Stimulated activated naive CD8-positive, alpha-beta T cell treated with anti-CD3 and anti-CD28 coated beads, Interleukin-15, Interleukin-2, amounts not matched to agents 100 U/mL and 50 U/mL, for 24 hours (primary cell): ENCODE measurements around the gene PTPRC.

Source experiments
- ATAC-seq: fragments of 150-1000 bp; cut with Tn5 transposase; one replicate; pipeline ENCODE4 v1.10.0; 2021
- DNase-seq: peaks from one replicate; pipeline ENCODE4 v3.0.0; 2021

The PTPRC gene

GRCh38 chr1:198676253-198676652 is 37.4 kb downstream of the PTPRC start:
- peak; percentile 58 for ATAC-seq

GRCh38 chr1:198677027-198677426 is 38.2 kb downstream of the PTPRC start:
- ATAC-seq (no peak), DNase-seq (no peak)

More at GRCh38 chr1:198676253-198676652, 37.4 kb downstream of the PTPRC start:
- no peak for DNase-seq

DNA sequence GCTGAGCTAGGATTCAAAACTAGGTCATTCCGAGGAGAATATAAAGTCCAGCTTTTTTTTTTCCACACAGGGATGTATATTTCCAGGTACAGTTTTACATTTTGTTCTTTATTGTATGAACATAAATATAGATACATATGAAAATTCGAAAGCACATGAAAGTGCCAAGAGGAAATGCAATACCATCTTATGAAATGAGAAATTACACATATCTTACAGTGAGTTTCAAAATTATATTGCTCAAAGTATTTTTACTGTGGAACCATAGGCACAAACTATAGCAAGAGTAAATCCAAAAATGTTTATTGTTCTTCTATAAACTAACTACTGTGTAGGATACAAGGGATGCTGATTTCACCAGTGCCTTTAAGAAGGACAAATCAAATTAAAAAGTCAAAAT is 39.0 kb downstream of the PTPRC start:
- no peak for DNase-seq
- no peak for ATAC-seq

- ATAC-seq: no peak
- no peak for DNase-seq
These were observed 39.5 kb downstream of the PTPRC start for GRCh38 chr1:198678301-198678836.

DNA sequence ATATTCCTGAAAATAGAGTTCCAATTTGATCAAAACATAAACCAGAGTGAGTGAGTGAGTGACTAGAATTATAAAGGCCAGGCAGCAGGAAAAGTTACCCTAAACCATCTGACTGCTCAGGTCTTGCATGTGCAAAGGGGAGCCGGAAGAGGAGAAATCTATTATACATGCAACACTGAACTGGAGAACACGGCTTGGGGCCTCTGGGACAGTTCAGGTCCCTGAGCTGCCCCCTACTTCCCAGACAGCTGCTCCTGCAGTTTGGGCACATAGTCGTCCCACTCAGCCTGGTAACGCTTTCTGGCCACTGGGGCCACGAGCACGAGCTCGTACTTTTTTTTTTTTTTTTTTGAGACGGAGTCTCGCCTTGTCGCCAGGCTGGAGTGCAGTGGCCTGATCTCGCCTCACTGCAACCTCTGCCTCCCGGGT is 40.1 kb downstream of the PTPRC start:
- DNase-seq (peak; percentile 54), ATAC-seq (peak; percentile 45)

GRCh38 chr1:198679535-198680173 is 40.8 kb downstream of the PTPRC start:
- ATAC-seq (no peak), DNase-seq (peak; percentile 39)

DNA sequence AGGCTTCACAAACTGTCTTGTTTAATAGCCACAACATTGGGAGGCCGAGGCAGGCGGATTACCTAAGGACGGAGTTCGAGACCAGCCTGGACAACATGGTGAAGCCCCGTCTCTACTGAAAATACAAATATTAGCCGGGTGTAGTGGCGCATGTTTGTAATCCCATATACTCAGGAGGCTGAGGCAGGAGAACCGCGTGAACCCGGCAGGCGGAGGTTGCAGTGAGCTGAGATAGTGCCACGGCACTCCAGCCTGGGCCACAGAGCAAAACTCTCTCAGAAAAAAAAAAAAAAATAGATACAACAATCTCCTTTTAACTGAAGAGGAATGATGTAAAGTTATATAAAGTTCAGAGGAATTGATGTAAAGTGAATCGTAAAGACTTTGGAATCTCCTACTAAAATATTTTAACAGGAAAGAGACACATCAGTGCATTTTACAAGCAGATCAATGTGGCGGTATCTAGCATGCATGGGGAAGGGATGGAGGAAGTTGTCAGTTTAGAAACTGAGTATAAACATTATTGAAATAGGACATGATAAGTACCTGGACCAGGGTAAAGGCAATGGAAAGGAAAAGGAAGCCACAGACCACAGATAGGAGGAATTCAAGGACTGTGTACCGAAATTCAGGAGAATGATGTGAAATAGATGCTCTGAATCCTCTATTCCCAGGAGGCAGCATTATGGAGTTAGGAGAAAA is 41.5 kb downstream of the PTPRC start:
- DNase-seq (no peak), ATAC-seq (no peak)

GRCh38 chr1:198681252-198681651 is 42.4 kb downstream of the PTPRC start:
- no peak for DNase-seq
- ATAC-seq: no peak

GRCh38 chr1:198681831-198682759 is 43.3 kb downstream of the PTPRC start:
- peak; percentile 88 for ATAC-seq

DNA sequence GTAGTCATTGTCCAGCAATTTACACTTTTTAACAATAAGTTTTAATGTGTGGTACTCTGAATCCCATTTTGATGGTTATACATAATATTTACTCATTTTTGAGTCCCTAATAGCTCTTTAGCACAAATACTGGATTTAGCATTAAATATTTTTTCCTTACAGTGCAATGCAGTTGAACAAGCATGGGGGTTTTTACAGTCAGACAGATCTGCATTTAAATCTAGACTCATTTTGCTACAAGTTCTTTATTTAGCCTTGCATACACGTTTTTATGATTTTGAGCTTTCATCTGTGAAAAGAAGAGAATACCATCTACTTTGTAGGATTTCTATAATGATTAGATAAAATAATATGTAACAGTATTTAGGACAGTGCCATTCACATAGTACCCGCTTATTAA is 44.0 kb downstream of the PTPRC start:
- no peak for ATAC-seq
- DNase-seq: no peak

More at GRCh38 chr1:198681831-198682759, 43.3 kb downstream of the PTPRC start:
- DNase-seq: peak; percentile 72

- ATAC-seq (no peak), DNase-seq (no peak)
These were observed 44.6 kb downstream of the PTPRC start for GRCh38 chr1:198683449-198683848.

GRCh38 chr1:198686069-198686728 is 47.4 kb downstream of the PTPRC start:
- no peak for DNase-seq
- no peak for ATAC-seq

DNA sequence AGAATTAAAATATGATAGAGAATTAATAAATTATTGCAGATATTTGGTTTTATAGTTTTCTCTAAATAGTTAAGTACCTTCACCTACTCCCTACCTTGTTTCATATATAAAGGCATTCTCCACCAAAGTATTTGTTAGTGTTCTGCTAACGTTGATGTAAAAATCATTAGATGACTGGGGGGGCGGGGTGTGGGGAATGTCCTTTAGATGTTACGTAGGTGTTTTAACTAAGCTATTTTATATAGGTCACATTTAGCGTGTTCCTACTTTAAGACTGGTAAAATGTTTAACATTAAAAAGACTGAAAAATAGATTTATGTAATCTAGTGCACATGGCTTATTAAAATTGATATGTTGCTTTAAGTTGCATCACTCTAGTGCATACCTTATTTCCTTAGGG is 48.6 kb downstream of the PTPRC start:
- DNase-seq: no peak
- ATAC-seq: no peak

DNA sequence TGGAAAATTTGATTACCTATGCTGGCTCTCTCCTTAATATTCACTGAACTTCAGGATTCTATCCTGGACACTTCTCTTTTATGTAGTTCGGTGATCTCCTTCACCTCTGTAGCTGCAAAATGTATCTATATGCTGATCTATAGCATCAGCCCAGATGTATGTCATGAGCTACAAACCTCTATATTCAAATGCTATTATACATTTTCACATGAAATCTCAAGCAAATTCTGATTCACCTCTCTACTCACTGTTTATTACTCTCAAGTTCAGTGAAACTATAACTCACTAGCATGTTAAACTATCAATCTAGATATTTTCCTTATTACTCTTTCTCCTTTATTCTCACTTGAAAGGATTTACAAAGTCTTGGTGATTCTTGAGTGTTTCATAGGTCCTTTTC is 52.2 kb downstream of the PTPRC start:
- peak; percentile 33 for ATAC-seq
- no peak for DNase-seq

DNA sequence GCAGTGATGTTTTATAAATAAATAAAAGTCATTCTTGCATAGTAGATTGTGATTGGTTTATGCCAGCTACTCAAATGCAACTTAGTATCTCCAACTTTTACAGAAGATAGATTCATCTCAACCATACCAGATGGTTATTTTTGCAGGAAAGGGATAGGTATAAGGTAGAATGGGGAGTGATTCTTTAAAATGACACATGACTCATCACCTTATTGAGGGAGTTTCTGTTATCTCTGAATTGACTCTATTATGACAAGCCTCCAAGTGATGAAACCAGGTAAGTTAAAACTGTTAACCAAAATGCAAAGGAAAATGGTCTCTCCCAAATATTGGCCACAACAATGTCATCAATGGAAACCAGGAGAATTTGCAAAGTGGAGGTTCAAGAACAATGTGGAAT is 54.5 kb downstream of the PTPRC start:
- DNase-seq: no peak
- peak; percentile 74 for ATAC-seq

DNA sequence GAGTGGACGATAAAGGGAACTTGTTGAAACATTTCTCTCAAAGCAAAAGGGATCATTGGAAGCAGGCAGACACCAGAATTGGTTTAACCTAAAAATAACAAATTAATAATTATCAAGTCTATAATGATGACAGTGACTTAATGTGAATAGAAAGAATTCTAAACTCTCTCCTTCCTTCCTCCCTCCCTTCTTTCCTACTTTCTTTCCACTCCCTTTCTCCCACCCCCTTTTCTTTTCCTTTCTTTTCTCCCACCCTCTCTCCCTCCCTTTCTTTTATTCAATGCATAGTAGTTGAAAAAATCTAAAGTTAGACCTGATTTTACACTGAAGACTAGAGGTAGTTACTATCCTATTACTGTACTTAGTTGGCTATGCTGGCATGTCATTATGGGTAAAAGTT is 55.7 kb downstream of the PTPRC start:
- DNase-seq: no peak
- ATAC-seq: no peak

DNA sequence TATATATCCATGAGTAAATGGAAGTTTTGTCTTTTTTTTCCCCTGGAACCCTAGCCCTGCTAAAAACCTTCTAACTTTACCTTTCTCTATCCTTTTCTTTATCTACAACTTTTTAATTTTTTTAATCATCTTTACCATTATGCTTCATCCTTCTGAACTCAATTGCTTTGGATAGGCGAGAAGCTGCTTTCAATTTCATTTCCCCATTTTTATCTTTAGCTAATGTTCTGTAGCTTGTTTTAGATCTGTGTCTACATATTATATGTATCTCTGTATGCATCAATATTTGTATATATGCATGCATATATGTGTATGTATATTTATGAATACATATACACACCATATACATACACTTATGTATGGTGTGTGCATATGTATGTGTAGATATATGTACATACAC is 57.4 kb downstream of the PTPRC start:
- ATAC-seq (no peak), DNase-seq (no peak)

GRCh38 chr1:198699167-198700015 is 60.6 kb downstream of the PTPRC start:
- ATAC-seq: peak; percentile 85
- peak; percentile 77 for DNase-seq

- no peak for DNase-seq
- ATAC-seq: no peak
These were observed 61.2 kb downstream of the PTPRC start for GRCh38 chr1:198700016-198700392.

DNA sequence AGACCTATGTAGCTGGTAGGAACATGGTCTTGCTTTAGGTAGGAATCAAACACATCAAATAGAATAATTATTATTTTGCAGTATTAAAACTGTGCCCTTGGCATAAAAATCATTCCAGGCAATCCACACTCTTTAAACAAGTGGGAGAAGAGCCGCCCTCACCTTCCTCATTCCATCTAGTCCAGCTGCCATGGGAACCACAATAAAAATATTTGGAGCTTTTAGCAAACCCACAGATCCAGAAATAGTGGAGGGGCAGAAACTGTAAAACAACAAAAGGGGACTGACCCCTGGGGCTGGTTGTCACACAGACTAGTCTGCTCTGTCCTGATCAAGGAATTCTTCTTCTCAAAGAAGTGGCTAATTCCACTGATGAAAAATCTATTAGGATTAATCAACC is 61.6 kb downstream of the PTPRC start:
- ATAC-seq (no peak), DNase-seq (no peak)

GRCh38 chr1:198701250-198701649 is 62.4 kb downstream of the PTPRC start:
- DNase-seq (no peak), ATAC-seq (peak; percentile 22)
